ENCODE results near the gene ANKRD36B.
"Not testable (repeated sequence)": the region's sequence is repeated elsewhere in the genome, so short reads cannot be mapped to it uniquely, and the experiment has no call there.

ANKRD36B gene

DNA sequence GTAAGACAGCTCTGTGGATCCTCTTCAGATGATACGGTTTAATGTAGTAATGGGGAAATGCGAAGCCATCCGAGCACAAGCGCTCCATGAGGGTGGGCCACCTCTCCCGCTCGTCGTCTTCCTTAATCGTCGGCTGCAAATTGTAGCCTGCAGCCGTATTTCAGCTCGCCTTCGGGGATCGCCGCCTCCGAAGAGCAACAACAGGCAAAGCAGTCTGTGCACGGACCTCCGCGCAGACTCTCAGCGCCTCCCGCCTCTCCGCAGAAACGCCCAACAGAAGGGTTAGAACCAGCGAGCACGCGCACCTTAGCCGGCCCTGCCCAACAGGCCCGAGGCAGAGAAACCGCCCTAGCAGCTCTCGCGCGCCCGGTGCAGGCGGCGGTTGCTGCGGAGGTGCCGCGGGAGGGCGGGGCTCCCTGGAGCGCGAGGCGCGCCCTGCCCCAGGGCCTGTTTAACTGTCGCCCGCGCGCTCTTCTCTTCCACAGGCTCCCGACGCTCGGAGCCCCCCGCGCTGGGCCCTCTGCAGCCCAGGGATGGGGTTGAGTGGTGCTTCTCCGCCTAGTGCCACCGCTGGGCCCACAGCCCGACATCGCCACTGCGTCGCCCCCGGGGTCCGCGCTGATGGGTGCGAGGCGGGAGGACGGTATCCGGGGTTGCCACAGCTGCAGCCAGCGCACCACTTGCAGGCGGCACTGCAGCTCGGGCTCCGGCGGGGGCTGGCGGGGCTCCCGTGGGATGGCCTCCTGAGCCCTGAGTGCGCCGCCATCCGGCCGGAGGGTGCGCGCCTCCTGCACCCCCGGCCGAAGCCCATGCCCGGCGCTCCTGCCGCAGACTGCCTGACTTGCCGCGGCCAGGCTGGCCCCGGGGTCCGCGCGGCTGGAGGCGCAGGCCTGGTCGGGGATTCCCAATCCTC lies at the start of gene ANKRD36B:
ANKRD36B (minus strand) TSS at position 280 of the 913 bp plus-strand sequence; CDS start at position 88, 192 bp downstream.
- peak; percentile 79 to 83 for DNase-seq

GRCh38 chr2:97626049-97626430 lies 36.4 kb upstream of the ANKRD36B start:
- DNase-seq: not testable (repeated sequence)

GRCh38 chr2:97625354-97626048 lies 35.8 kb upstream of the ANKRD36B start:
- DNase-seq: not testable (repeated sequence)

DNA sequence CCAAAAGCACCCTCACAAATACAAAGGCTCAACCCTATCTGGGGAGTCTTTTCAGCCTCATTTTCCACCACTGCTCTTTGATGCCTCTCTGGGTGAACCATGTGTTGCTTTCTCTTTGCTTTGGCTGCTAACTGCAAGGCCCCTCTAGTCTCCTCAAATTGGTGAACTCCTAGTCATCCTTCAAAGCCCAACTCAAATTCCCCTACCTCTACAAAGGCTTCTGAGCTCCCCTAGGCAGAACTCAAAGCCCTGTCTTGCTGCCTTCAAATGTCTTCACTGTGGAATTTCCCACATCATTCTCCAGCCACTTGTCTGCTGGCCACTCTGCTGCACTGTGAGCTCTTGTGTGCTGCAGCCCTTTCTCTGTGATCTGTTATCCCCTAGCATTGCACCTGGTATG lies 33.3 kb upstream of the ANKRD36B start:
- DNase-seq: not testable (repeated sequence)

DNA sequence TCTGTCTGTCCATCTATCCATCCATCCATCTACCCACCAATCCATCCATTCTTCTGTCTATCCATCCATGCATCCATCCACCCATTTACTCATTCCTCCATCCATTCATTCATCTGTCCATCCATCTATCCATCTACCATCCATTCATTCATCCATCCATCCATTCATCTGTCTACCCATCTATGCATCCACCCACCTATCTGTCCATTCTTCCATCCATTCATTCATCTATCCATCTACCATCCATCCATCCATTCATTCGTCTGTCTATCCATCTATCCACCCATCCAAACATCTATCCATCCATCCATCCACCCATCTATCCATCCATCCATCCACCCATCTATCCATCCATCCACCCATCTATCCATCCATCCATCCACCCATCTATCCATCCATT lies 30.8 kb upstream of the ANKRD36B start:
- DNase-seq: not testable (repeated sequence)

DNA sequence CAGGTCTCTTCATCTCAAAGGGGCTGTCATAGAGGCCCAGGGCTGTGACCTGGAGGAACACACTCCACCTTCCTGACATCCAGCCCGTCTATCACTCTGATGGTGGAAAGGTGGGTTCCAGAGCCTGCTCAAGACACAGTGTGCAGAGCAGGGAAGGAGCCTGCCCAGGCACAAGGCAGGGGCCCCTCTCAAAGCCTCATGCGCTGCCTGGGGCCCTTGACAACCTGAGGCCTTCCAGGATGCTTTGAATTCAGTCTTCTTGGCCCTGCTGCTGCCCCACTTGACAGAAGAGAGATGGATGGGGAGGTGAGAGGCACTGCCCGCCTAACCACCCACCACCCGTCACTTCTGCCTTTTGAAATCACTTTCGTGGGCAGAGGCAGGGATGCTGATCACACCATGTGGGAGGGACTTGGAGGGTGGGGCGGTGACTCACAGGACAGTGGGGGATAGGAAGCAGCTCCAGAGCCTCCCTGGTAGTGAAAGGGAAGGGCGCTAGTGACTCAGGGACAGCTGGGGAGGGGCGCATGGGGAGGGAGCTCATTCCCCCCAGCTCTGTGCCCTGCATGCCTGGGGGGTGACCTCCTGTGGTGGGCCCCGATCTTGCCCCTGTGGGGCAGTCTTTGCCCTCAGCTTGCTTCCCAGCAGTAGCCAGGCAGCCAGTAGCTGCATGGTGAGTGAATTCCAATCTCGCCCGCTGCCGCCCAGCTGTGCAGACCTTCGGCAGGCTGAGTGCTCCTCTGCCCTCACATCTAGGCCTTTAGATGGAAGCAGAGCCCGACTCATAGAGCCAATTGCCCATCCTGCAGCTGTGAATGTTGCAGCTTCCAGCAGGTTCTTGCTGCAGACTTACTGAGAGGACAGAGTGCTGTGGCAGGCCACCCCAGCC lies 29.5 kb upstream of the ANKRD36B start:
- peak in 1 of 2 donors; percentile 36 for DNase-seq

- no peak for DNase-seq
Observed at GRCh38 chr2:97617911-97618310, 28.2 kb upstream of the ANKRD36B start.

GRCh38 chr2:97615746-97616145 lies 26.1 kb upstream of the ANKRD36B start:
- not testable (repeated sequence) for DNase-seq

DNA sequence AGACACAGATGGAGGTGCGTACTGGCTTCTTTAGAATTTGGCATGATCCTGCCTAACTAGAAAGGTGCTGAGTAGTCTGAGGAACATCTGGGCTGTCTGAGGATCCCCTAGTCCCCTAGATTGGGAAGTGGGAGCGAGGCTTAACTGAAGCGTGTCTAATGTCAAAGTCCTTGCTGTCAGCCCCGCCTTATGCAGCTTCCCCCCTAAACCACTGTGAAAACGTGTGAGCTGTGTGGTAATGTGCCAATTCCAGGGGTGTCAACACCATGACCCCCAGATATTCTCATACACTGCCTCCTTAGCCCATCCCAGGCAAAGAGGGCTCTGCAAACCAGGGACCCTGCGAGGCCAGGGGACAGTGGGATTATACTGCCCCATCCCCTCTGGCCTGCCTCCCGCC lies 22.2 kb upstream of the ANKRD36B start:
- DNase-seq: not testable (repeated sequence)

GRCh38 chr2:97608745-97609144 lies 19.1 kb upstream of the ANKRD36B start:
- DNase-seq: not testable (repeated sequence)

DNA sequence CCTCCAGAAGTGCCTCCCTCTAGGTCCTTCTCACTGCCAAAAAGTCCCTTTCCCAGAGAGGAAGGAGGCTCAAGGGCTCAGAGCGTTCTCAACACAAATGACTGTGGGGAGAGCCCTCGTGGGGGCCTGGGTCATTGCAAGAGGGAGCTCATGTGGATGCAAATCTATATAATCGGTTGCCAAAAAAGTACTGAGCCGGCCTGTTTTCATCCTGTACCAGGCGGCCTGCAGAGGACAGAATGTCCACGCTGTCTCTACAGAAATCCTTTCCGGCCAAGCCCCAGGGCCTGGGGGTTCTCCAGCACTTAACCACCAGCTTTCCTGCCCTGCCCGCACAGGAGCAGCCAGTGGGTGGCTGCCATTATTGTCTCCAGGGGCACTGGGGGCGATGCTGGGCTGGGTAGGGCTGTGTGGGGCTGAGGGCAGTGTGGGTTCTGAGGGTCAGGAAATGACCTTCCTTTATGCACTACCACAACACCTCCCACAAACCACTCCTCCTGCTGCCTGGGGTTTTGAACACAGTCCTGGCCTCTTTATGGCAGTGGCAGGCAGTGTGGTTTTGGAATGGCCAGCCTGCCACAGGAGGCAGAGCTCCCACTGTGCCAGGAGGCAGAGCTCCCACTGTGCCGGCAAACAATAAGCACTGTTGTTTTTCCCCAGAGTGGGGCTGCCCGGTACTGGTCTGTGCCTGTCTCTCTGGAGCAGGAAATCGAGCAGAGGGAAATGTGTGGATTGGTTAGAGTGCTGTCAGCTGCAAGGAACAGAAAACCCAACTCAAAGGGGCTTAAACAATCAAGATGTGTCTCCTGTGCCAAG lies 16.1 kb upstream of the ANKRD36B start:
- not testable (repeated sequence) for DNase-seq

DNA sequence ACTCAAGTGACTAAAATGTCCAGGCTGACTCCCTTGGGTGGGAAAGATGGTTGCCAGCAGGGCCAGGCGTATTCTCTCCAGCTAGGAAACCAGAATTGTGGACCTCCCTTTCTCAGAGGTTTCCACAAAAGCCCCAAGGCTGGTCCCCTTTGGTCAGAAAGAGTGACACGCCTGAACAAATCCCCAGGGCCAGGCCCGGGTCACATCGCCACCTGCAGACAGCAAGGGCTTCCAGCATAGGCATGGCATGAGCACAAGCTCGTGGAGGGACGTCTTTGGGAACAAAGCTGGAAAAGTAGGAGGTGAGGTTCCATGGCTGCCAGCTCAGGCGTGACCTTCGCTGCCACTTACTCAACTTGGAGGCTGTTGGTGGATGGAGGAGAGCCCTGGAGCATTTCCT lies 15.4 kb upstream of the ANKRD36B start:
- not testable (repeated sequence) for DNase-seq

- DNase-seq: not testable (repeated sequence)
Observed at GRCh38 chr2:97601537-97601936, 11.9 kb upstream of the ANKRD36B start.

DNA sequence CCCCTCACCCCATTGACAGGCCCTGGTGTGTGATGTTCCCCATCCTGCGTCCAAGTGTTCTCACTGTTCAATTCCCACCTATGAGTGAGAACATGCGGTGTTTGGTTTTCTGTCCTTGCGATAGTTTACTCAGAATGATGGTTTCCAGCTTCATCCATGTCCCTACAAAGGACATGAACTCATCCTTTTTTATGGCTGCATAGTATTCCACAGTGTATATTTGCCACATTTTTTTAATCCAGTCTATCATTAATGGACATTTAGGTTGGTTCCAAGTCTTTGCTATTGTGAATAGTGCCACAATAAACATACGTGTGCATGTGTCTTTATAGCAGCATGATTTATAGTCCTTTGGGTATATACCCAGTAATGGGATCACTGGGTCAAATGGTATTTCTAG lies 6.5 kb upstream of the ANKRD36B start:
- not testable (repeated sequence) for DNase-seq

- not testable (repeated sequence) for DNase-seq
Observed at GRCh38 chr2:97593520-97593919, 3.8 kb upstream of the ANKRD36B start.

GRCh38 chr2:97590515-97591394 lies 1.1 kb upstream of the ANKRD36B start:
- DNase-seq: peak; percentile 79 to 89

GRCh38 chr2:97589257-97589597 lies 450 bp downstream of the ANKRD36B start:
- not testable (repeated sequence) for DNase-seq

- not testable (repeated sequence) for DNase-seq
Observed at GRCh38 chr2:97565674-97566073, 24.0 kb downstream of the ANKRD36B start.

GRCh38 chr2:97552406-97552805 lies 37.3 kb downstream of the ANKRD36B start:
- DNase-seq: not testable (repeated sequence)

GRCh38 chr2:97550498-97550897 lies 39.2 kb downstream of the ANKRD36B start:
- DNase-seq: not testable (repeated sequence)

GRCh38 chr2:97549058-97549457 lies 40.6 kb downstream of the ANKRD36B start:
- DNase-seq: not testable (repeated sequence)
